Keratinocyte (primary cell): ENCODE results near the gene WDR17. TPM values are rescaled to one million over a fixed set of nuclear protein-coding genes. Genes with fewer than 3 reads are reported as not detected.

Experiments
- DNase-seq: peaks from one replicate; pipeline ENCODE4 v3.0.0-alpha.2; 2011; ENCODE audit warnings: low read depth, missing footprints, low spot score
- FAIRE-seq: peaks from 2 replicates; lab custom pipeline; 2011; peaks lifted over from hg19 to GRCh38; lab: Jason Lieb, UNC
- H2AFZ ChIP-seq: 2 replicates; pipeline ENCODE4 v1.6.0; 2012; ENCODE audit warnings: low read length, control low read depth, inconsistent platforms; ENCODE audit not compliant: control insufficient read depth
- H3K27ac ChIP-seq: 2 replicates; pipeline ENCODE4 v1.5.1; 2011; ENCODE audit warnings: low read length; ENCODE audit not compliant: control insufficient read depth, insufficient read depth
- H3K27me3 ChIP-seq: 3 replicates; pipeline ENCODE4 v1.6.0; 2011; ENCODE audit warnings: low read length; ENCODE audit not compliant: control insufficient read depth, insufficient read depth; ENCODE audit errors: extremely low read depth
- H3K36me3 ChIP-seq, 2 experiments: 2 replicates in 1 of 2; 3 replicates in 1 of 2; pipeline ENCODE4 v1.5.1; 2011; ENCODE audit warnings: low read length in 2 of 2, mild to moderate bottlenecking in 1 of 2; ENCODE audit not compliant: control insufficient read depth in 2 of 2, insufficient read depth in 2 of 2; ENCODE audit errors: extremely low read depth in 1 of 2
- H3K4me1 ChIP-seq: 3 replicates; pipeline ENCODE4 v1.5.1; 2011; ENCODE audit warnings: low read length; ENCODE audit not compliant: control insufficient read depth, insufficient read depth; ENCODE audit errors: extremely low read depth
- H3K4me2 ChIP-seq: 3 replicates; pipeline ENCODE4 v1.6.0; 2011; ENCODE audit warnings: low read depth, low read length; ENCODE audit not compliant: control insufficient read depth, insufficient read depth; ENCODE audit errors: extremely low read depth
- H3K4me3 ChIP-seq, 3 experiments: fragments of 200-600 bp in 1 of 3; sonication (generic) in 1 of 3; 2 replicates in 2 of 3; 3 replicates in 1 of 3; pipeline ENCODE4 v1.5.1; 2011 to 2016; ENCODE audit warnings: low read length in 3 of 3, mild to moderate bottlenecking in 3 of 3, control low read depth in 2 of 3, inconsistent platforms in 1 of 3, low read depth in 1 of 3, mixed read lengths in 1 of 3, mixed run types in 1 of 3, moderate library complexity in 1 of 3; ENCODE audit not compliant: control insufficient read depth in 2 of 3, insufficient read depth in 2 of 3; ENCODE audit errors: extremely low read depth in 1 of 3
- H3K79me2 ChIP-seq: 2 replicates; pipeline ENCODE4 v1.6.0; 2012; ENCODE audit warnings: low read length; ENCODE audit not compliant: control insufficient read depth, insufficient read depth
- H3K9ac ChIP-seq: 3 replicates; pipeline ENCODE4 v1.6.0; 2011; ENCODE audit warnings: low read length; ENCODE audit not compliant: control insufficient read depth, insufficient read depth; ENCODE audit errors: extremely low read depth
- H3K9me1 ChIP-seq: 3 replicates; pipeline ENCODE4 v1.6.0; 2011; ENCODE audit warnings: low read length; ENCODE audit not compliant: control insufficient read depth, insufficient read depth; ENCODE audit errors: extremely low read depth
- H3K9me3 ChIP-seq: 2 replicates; pipeline ENCODE4 v1.5.1; 2012; ENCODE audit warnings: low read depth, low read length; ENCODE audit not compliant: control insufficient read depth
- H4K20me1 ChIP-seq: 3 replicates; pipeline ENCODE4 v1.6.0; 2011; ENCODE audit warnings: low read length; ENCODE audit not compliant: control insufficient read depth, insufficient read depth; ENCODE audit errors: extremely low read depth
- EZH2 ChIP-seq: IDR thresholded peaks from one replicate; pipeline ENCODE4 v1.6.1; 2012; ENCODE audit warnings: inconsistent platforms, mild to moderate bottlenecking, low read length, moderate library complexity
- dilution Hi-C: fragments of 300-500 bp; cut with MboI; formaldehyde crosslinking; loops from one replicate; pipeline ENCODE4 v1.7.0; 2020; ENCODE audit warnings: low sequenced_read_pairs; ENCODE audit not compliant: extremely low pct_ligation_motif_present
- polyA plus RNA-seq, 5 experiments: library from polyadenylated mRNA; depleted of rRNA in 3 of 5; stranded (reverse) in 3 of 5; stranded (forward) in 1 of 5; unstranded in 1 of 5; fragments of >200 nt; gene quantifications; 1 replicate in 1 of 5; 2 replicates in 3 of 5; 3 replicates in 1 of 5; pipeline versions ENCODE4 v1.2.1 to v1.2.3, GENCODE V29; 2011 to 2012; ENCODE audit warnings: missing spikeins in 2 of 5, low read depth in 1 of 5, low replicate concordance in 1 of 5
- TF ChIP-seq, protein P1 (sequence below), 3 experiments: IDR thresholded peaks in 1 of 3; conservative IDR thresholded peaks in 1 of 3; optimal IDR thresholded peaks in 1 of 3; 2 replicates in 2 of 3; 3 replicates in 1 of 3; pipeline versions ENCODE3 to v1.5.1; 2011; ENCODE audit warnings: low read length in 3 of 3, mild to moderate bottlenecking in 3 of 3, moderate library complexity in 2 of 3, control low read depth in 1 of 3, inconsistent platforms in 1 of 3; ENCODE audit not compliant: insufficient read depth in 2 of 3; ENCODE audit errors: extremely low read depth in 1 of 3

Gene WDR17
- polyA plus RNA-seq, 1 donor (not counting 4 experiments of a cell fraction or from before 2014, with no cell fraction given) = 1.1 TPM

DNA sequence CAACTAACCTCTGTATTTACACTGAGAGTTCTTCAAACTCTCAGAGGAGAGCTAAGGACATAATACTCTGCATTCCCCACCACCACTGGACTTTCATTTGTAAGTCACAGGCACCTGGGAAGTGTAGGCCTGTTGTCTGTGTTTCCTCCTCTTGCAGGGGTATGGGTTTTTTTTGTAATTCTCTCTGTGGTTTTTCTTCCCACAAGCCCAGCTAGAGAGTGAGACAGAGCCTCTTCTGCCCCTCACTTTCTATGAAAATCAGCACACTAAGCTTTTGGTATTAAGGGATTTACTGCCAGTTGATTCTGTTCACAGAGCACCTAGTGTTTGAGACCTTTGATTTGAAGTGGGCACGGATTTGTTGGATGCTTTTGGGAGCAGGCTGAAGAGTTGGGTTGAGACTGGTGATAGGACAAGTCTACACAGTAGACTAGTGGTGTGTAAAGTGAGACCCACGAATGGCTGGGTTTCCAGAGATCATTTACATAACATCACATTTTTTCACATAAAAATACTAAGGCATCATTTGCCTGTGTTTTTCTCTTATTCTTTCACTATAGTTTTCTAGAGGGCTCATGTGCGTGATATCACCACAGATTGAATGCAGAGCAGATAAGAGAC is 28.9 kb upstream of the WDR17 start:
- no peak overlapping the region for H3K4me3 ChIP-seq
- no peak overlapping the region for H3K9ac ChIP-seq
- H3K27ac ChIP-seq = no peak overlapping the region
- H3K79me2 ChIP-seq = no peaks in the 10 kb centered on the region
- FAIRE-seq (no peak), DNase-seq (no peak)
- no peak overlapping the region for H3K4me2 ChIP-seq
- H3K9me3 ChIP-seq = no peaks in the 10 kb centered on the region
- H3K36me3 ChIP-seq = no peaks in the 10 kb centered on the region
- no peaks in the 10 kb centered on the region for H4K20me1 ChIP-seq
- H3K4me1 ChIP-seq = peaks cover 5% of the 10 kb centered on the region
- H3K9me1 ChIP-seq = no peaks in the 10 kb centered on the region
- dilution Hi-C loops = loop anchor here (25.0 kb wide), 1 partner anchor 301 kb away; no protein-coding TSS in a partner anchor
- TF ChIP-seq, protein P1, sequence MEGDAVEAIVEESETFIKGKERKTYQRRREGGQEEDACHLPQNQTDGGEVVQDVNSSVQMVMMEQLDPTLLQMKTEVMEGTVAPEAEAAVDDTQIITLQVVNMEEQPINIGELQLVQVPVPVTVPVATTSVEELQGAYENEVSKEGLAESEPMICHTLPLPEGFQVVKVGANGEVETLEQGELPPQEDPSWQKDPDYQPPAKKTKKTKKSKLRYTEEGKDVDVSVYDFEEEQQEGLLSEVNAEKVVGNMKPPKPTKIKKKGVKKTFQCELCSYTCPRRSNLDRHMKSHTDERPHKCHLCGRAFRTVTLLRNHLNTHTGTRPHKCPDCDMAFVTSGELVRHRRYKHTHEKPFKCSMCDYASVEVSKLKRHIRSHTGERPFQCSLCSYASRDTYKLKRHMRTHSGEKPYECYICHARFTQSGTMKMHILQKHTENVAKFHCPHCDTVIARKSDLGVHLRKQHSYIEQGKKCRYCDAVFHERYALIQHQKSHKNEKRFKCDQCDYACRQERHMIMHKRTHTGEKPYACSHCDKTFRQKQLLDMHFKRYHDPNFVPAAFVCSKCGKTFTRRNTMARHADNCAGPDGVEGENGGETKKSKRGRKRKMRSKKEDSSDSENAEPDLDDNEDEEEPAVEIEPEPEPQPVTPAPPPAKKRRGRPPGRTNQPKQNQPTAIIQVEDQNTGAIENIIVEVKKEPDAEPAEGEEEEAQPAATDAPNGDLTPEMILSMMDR (optimal IDR thresholded peaks at IDR 0.05 in 1 of 3, IDR thresholded peaks at IDR 0.05 in 1 of 3, conservative IDR thresholded peaks at IDR 0.05 in 1 of 3; ENCODE audit: extremely low read depth in 1 of 3, insufficient read depth in 2 of 3, low read length in 3 of 3) = no peak
- no peak for TF ChIP-seq EZH2
- no peaks in the 10 kb centered on the region for H3K27me3 ChIP-seq
- H2AFZ ChIP-seq = no peak overlapping the region

DNA sequence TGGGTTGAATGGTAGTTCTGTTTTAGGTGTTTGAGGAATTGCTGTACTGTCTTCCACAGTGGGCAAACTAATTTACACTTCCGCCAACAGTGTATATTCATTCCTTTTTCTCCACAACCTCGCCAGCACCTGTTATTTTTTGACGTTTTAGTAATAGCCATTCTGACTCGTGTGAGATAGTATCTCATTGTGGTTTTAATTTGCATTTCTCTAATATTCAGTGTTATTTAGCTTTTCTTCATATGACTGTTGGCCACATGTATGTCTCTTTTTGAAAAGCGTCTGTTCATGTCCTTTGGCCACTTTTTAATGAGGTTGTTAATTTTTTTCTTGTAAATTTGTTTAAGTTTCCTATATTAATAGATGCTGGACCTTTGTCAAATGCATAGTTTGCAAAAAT is 26.9 kb upstream of the WDR17 start:
- H4K20me1 ChIP-seq = no peaks in the 10 kb centered on the region
- no peak overlapping the region for H3K27ac ChIP-seq

More for the DNA sequence above, 26.9 kb upstream of the WDR17 start:
- dilution Hi-C loops = loop anchor here (25.0 kb wide), 1 partner anchor 299 kb away; no protein-coding TSS in a partner anchor
- Histone ChIP-seq H3K4me2 (no peak overlapping the region), H3K27me3 (no peaks in the 10 kb centered on the region), H3K4me1 (no peaks in the 10 kb centered on the region), H3K36me3 (no peaks in the 10 kb centered on the region), H3K79me2 (no peaks in the 10 kb centered on the region), H2AFZ (no peak overlapping the region), H3K9me1 (no peaks in the 10 kb centered on the region), H3K9me3 (no peaks in the 10 kb centered on the region), H3K4me3 (no peak overlapping the region), H3K9ac (no peak overlapping the region)
- FAIRE-seq (no peak), DNase-seq (no peak)
- TF ChIP-seq, protein P1 (optimal IDR thresholded peaks at IDR 0.05 in 1 of 3, IDR thresholded peaks at IDR 0.05 in 1 of 3, conservative IDR thresholded peaks at IDR 0.05 in 1 of 3; ENCODE audit: extremely low read depth in 1 of 3, insufficient read depth in 2 of 3, low read length in 3 of 3) = no peak
- TF ChIP-seq EZH2 = no peak
